Hepatocyte (in vitro differentiated cells): Measurements from ENCODE around the gene DUOX2.
"Not testable (repeated sequence)": the region's sequence is repeated elsewhere in the genome, so short reads cannot be mapped to it uniquely, and the experiment has no call there.

Experiments
- EZH2 ChIP-seq: fragments of 200-600 bp; sonication (generic); IDR thresholded peaks from 2 replicates; pipeline ENCODE4 v1.6.1; 2016; ENCODE audit warnings: antibody characterized with exemption, mild to moderate bottlenecking, borderline replicate concordance
- TF ChIP-seq, protein P1 (sequence below): fragments of 200-600 bp; sonication (generic); IDR thresholded peaks from 2 replicates; pipeline ENCODE4 v1.5.1; 2016; ENCODE audit warnings: antibody characterized with exemption, mild to moderate bottlenecking; ENCODE audit not compliant: poor library complexity

DNA sequence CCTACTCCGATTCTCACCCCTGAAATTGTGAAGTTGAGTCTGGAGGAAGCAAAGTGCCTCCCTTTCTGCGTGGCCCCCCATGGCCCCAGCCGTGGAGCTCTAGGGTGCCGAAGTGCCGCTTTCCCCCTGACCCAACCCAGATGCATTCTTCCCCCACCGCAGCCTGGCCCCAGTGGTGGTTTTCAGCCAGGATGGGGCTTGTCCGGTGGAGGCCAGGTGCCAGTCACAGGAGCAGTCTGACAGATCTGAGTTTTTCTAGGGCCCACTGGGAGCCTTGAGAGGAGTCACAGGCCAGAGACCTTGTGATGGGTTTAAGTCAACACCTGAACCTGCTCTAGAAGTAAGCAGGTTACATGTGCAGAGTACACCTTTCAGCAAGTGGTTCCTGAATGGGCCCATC, 51.7 kb downstream of the DUOX2 start:
- TF ChIP-seq, protein P1, sequence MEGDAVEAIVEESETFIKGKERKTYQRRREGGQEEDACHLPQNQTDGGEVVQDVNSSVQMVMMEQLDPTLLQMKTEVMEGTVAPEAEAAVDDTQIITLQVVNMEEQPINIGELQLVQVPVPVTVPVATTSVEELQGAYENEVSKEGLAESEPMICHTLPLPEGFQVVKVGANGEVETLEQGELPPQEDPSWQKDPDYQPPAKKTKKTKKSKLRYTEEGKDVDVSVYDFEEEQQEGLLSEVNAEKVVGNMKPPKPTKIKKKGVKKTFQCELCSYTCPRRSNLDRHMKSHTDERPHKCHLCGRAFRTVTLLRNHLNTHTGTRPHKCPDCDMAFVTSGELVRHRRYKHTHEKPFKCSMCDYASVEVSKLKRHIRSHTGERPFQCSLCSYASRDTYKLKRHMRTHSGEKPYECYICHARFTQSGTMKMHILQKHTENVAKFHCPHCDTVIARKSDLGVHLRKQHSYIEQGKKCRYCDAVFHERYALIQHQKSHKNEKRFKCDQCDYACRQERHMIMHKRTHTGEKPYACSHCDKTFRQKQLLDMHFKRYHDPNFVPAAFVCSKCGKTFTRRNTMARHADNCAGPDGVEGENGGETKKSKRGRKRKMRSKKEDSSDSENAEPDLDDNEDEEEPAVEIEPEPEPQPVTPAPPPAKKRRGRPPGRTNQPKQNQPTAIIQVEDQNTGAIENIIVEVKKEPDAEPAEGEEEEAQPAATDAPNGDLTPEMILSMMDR = not testable (repeated sequence)
- TF ChIP-seq EZH2 = not testable (repeated sequence)
